Smooth muscle cell (in vitro differentiated cells): ENCODE measurements around the gene TSPO. TPM values are rescaled to one million over a fixed set of nuclear protein-coding genes. Genes with fewer than 3 reads are reported as not detected.

Source experiments
- DNase-seq: peaks from one replicate; lab custom pipeline; 2025; ENCODE audit not compliant: unreplicated experiment; lab: John Stamatoyannopoulos, UW
- H2AFZ ChIP-seq: fragments of 200-600 bp; sonication (generic); 2 replicates; pipeline ENCODE4 v1.6.0; 2016; ENCODE audit warnings: antibody characterized with exemption, low read depth, mild to moderate bottlenecking
- H3F3A ChIP-seq: fragments of 200-600 bp; sonication (generic); 2 replicates; pipeline ENCODE4 v1.6.0; 2017; ENCODE audit warnings: antibody characterized with exemption, low read depth
- H3K27ac ChIP-seq: fragments of 200-600 bp; sonication (generic); 2 replicates; pipeline ENCODE4 v1.5.1; 2016; ENCODE audit warnings: low read depth, mild to moderate bottlenecking
- H3K27me3 ChIP-seq: fragments of 200-600 bp; sonication (generic); 2 replicates; pipeline ENCODE4 v1.6.1; 2016; ENCODE audit warnings: low read depth, mild to moderate bottlenecking
- H3K36me3 ChIP-seq: fragments of 200-600 bp; sonication (generic); 2 replicates; pipeline ENCODE4 v1.5.1; 2016; ENCODE audit warnings: low read depth
- H3K4me1 ChIP-seq: fragments of 200-600 bp; sonication (generic); 2 replicates; pipeline ENCODE4 v1.5.1; 2016; ENCODE audit warnings: low read depth
- H3K4me2 ChIP-seq: fragments of 200-600 bp; sonication (generic); 2 replicates; pipeline ENCODE4 v1.6.0; 2016; ENCODE audit warnings: mild to moderate bottlenecking
- H3K4me3 ChIP-seq: fragments of 200-600 bp; sonication (generic); 2 replicates; pipeline ENCODE4 v1.5.1; 2016; ENCODE audit warnings: mild to moderate bottlenecking
- H3K79me2 ChIP-seq: fragments of 200-600 bp; sonication (generic); 2 replicates; pipeline ENCODE4 v1.6.0; 2016; ENCODE audit warnings: low read depth, mild to moderate bottlenecking
- H3K9ac ChIP-seq: fragments of 200-600 bp; sonication (generic); 2 replicates; pipeline ENCODE4 v1.6.0; 2016; ENCODE audit warnings: low read depth
- H3K9me3 ChIP-seq: fragments of 200-600 bp; sonication (generic); replicated peaks from 2 replicates; pipeline ENCODE4 v1.5.1; 2016; ENCODE audit warnings: low read depth
- H4K20me1 ChIP-seq: fragments of 200-600 bp; sonication (generic); 2 replicates; pipeline ENCODE4 v1.6.0; 2016; ENCODE audit warnings: low read depth
- WGBS: methylation state at CpG from one replicate; pipeline ENCODE4 v1.1.7; 2016; ENCODE audit warnings: low lambda C conversion rate; 5-methylcytosine and 5-hydroxymethylcytosine counted together
- polyA plus RNA-seq: library from polyadenylated mRNA; unstranded; fragments of >200 nt; fragmentation: Nextera tagmentation; extraction: Ambion mirVana; gene quantifications from 2 replicates; pipeline ENCODE4 v1.2.1, GENCODE V29; 2016
- total RNA-seq: library from RNA; depleted of rRNA; stranded (reverse); fragments of >200 nt; gene quantifications from 2 replicates; pipeline ENCODE4 v1.2.3, GENCODE V29; 2014
- TF ChIP-seq, protein P1 (sequence below): fragments of 200-600 bp; sonication (generic); IDR thresholded peaks from 2 replicates; pipeline ENCODE4 v1.5.1; 2017; ENCODE audit warnings: borderline replicate concordance, mild to moderate bottlenecking, antibody characterized with exemption; ENCODE audit not compliant: insufficient read depth, poor library complexity, severe bottlenecking

Gene TSPO
- total and polyA plus RNA-seq, 2 experiments from 2014 or later = 170 to 251 TPM

DNA sequence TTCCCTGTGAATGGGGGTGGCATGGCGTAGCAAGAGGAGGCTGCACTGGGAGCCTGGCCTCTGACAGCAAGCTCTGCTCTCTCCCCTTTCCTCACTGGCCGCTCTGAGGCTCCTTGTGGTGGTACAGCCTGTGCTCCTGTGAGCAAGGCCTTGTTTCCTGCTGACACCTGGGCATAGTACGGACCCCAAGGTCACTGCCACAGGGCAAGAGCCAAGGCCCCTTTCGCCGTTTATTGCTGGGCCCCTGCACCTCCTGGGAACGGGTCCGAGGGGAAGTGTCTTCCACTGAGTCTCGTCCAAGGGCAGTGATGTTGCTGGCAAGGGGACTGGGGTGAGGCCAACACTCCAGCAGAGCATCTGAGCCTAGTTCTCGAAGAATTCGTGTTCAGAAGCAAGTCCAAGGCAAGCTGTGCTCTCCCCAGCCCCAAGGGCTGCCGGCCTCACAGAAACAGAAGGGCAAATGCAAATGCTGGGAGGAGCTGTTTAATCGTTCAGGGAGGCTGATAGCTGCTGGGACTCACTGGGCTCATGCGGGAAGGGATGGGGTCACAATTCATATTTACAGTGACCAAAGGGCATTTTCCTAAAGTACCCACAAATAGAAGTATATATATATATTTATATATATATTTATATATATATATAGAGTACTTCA, 51.5 kb downstream of the TSPO start:
- Histone ChIP-seq H3K27ac (no peak overlapping the region), H2AFZ (no peak overlapping the region), H3K4me2 (no peak overlapping the region), H3F3A (no peaks in the 10 kb centered on the region), H3K27me3 (no peaks in the 10 kb centered on the region), H3K9ac (no peak overlapping the region), H3K36me3 (no peaks in the 10 kb centered on the region), H3K4me1 (no peaks in the 10 kb centered on the region), H4K20me1 (no peaks in the 10 kb centered on the region), H3K79me2 (no peaks in the 10 kb centered on the region), H3K4me3 (no peak overlapping the region), H3K9me3 (no peaks in the 10 kb centered on the region)
- TF ChIP-seq, protein P1, sequence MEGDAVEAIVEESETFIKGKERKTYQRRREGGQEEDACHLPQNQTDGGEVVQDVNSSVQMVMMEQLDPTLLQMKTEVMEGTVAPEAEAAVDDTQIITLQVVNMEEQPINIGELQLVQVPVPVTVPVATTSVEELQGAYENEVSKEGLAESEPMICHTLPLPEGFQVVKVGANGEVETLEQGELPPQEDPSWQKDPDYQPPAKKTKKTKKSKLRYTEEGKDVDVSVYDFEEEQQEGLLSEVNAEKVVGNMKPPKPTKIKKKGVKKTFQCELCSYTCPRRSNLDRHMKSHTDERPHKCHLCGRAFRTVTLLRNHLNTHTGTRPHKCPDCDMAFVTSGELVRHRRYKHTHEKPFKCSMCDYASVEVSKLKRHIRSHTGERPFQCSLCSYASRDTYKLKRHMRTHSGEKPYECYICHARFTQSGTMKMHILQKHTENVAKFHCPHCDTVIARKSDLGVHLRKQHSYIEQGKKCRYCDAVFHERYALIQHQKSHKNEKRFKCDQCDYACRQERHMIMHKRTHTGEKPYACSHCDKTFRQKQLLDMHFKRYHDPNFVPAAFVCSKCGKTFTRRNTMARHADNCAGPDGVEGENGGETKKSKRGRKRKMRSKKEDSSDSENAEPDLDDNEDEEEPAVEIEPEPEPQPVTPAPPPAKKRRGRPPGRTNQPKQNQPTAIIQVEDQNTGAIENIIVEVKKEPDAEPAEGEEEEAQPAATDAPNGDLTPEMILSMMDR = no peak
- DNase-seq = no peak
- 78% methylated on average over 13 of the region's 13 CpGs for WGBS

DNA sequence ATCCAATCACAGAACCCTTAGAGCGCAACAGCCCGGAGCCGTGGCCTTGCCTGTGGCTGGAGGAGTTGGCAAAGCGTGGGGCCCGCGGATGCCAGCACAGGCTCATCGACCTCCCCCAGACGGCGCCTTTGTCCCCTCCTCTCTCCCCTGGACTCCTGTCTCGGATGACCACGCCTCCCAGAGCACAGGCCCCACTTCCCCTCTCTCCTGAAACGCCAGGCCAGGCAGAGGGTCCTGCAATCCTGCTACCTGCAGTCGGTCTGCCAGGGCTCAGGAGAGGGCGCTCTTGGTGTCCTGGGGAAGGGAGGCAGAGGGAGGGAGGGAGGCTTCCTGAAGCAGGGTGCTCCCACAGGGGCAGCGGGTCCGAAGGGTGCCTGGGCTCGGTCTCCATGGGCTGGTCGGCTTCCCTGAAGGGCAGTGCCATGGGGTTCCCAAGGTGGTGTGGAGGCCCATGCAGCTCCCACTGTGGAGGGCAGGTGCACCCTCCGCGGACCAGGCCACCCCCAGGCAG, 52.2 kb downstream of the TSPO start:
- H3K27me3 ChIP-seq = no peaks in the 10 kb centered on the region
- no peaks in the 10 kb centered on the region for H4K20me1 ChIP-seq
- no peak for DNase-seq
- no peaks in the 10 kb centered on the region for H3F3A ChIP-seq
- H3K4me1 ChIP-seq = no peaks in the 10 kb centered on the region
- no peak overlapping the region for H3K4me2 ChIP-seq
- TF ChIP-seq, protein P1 = no peak
- H3K9ac ChIP-seq = no peak overlapping the region
- no peak overlapping the region for H3K27ac ChIP-seq
- H3K36me3 ChIP-seq = no peaks in the 10 kb centered on the region
- no peak overlapping the region for H2AFZ ChIP-seq
- H3K79me2 ChIP-seq = no peaks in the 10 kb centered on the region
- WGBS = 58% methylated on average over 20 of the region's 20 CpGs
- H3K9me3 ChIP-seq = no peaks in the 10 kb centered on the region
- no peak overlapping the region for H3K4me3 ChIP-seq

GRCh38 chr22:43205261-43205691, 53.9 kb downstream of the TSPO start:
- TF ChIP-seq, protein P1 = no peak
- Histone ChIP-seq H2AFZ (no peak overlapping the region), H3K79me2 (no peaks in the 10 kb centered on the region), H3K9me3 (no peaks in the 10 kb centered on the region), H3F3A (no peaks in the 10 kb centered on the region), H3K36me3 (no peaks in the 10 kb centered on the region), H4K20me1 (no peaks in the 10 kb centered on the region), H3K4me1 (no peaks in the 10 kb centered on the region), H3K27me3 (no peaks in the 10 kb centered on the region), H3K4me2 (no peak overlapping the region), H3K27ac (no peak overlapping the region), H3K9ac (no peak overlapping the region), H3K4me3 (no peak overlapping the region)
- DNase-seq = no peak
- WGBS = 94% methylated on average over 6 of the region's 9 CpGs
